H1 (cell line): ENCODE data around the gene TRIM9. TPM values are rescaled to one million over a fixed set of nuclear protein-coding genes. Genes with fewer than 3 reads are reported as not detected.

Source experiments
- CTCF ChIA-PET: fragments of 300-600 bp; sonication (Branson Sonifier 250); formaldehyde crosslinking; loops from one replicate; lab custom pipeline; 2021; ENCODE audit not compliant: partially characterized antibody; lab: Charles Lee
- POLR2A ChIA-PET: fragments of 300-600 bp; sonication (Branson Sonifier 250); formaldehyde crosslinking; loops from one replicate; lab custom pipeline; 2021; ENCODE audit warnings: inconsistent platforms; ENCODE audit not compliant: partially characterized antibody; lab: Charles Lee
- DNase-seq, 2 experiments: peaks; one replicate each; pipeline versions ENCODE4 v3.0.0 to v3.0.0-alpha.2; 2010 to 2022; ENCODE audit warnings: low spot score in 2 of 2, low read depth in 1 of 2, mixed read lengths in 1 of 2
- FAIRE-seq: peaks from 2 replicates; lab custom pipeline; 2011; peaks lifted over from hg19 to GRCh38; lab: Jason Lieb, UNC
- H2AFZ ChIP-seq: 2 replicates; pipeline ENCODE4 v1.8.1; 2012; ENCODE audit warnings: low read length, inconsistent platforms
- H2AK5ac ChIP-seq: 2 replicates; pipeline ENCODE4 v1.6.1; 2013; ENCODE audit warnings: low read depth, low read length
- H2BK120ac ChIP-seq: replicated peaks from 2 replicates; pipeline ENCODE3; 2013; ENCODE audit warnings: low read depth, low read length, inconsistent platforms
- H2BK12ac ChIP-seq: 2 replicates; pipeline ENCODE4 v1.6.1; 2013; ENCODE audit warnings: low read depth, low read length
- H2BK15ac ChIP-seq: 2 replicates; pipeline ENCODE4 v1.6.1; 2013; ENCODE audit warnings: low read length
- H2BK20ac ChIP-seq: 2 replicates; pipeline ENCODE4 v1.6.1; 2013; ENCODE audit warnings: low read length
- H2BK5ac ChIP-seq: 2 replicates; pipeline ENCODE4 v1.6.1; 2013; ENCODE audit warnings: low read depth, low read length
- H3K14ac ChIP-seq: 2 replicates; pipeline ENCODE4 v1.6.1; 2013; ENCODE audit warnings: inconsistent platforms; ENCODE audit not compliant: insufficient read length
- H3K18ac ChIP-seq: 2 replicates; pipeline ENCODE4 v1.6.1; 2013; ENCODE audit warnings: low read length; ENCODE audit errors: extremely low read depth
- H3K23ac ChIP-seq: 2 replicates; pipeline ENCODE4 v1.6.1; 2013; ENCODE audit warnings: inconsistent platforms; ENCODE audit not compliant: insufficient read length
- H3K23me2 ChIP-seq: 2 replicates; pipeline ENCODE4 v1.6.1; 2013; ENCODE audit warnings: low read depth, low read length
- H3K27ac ChIP-seq: 2 replicates; pipeline ENCODE4 v1.6.1; 2011; ENCODE audit warnings: low read depth, low read length, inconsistent platforms
- H3K27me3 ChIP-seq, 4 experiments: replicated peaks in 1 of 4; 1 replicate in 1 of 4; 2 replicates in 3 of 4; pipeline versions ENCODE4 v1.6.1 to v1.8.1; 2011 to 2013; ENCODE audit warnings: low read length in 3 of 4, mild to moderate bottlenecking in 3 of 4, inconsistent platforms in 2 of 4, mixed read lengths in 2 of 4, moderate library complexity in 1 of 4; ENCODE audit not compliant: control insufficient read depth in 3 of 4, insufficient read depth in 3 of 4; ENCODE audit errors: extremely low read depth in 1 of 4
- H3K36me3 ChIP-seq, 4 experiments: 2 replicates each; pipeline versions ENCODE4 v1.6.1 to v1.8.1; 2011 to 2013; ENCODE audit warnings: mild to moderate bottlenecking in 4 of 4, low read length in 3 of 4, moderate library complexity in 2 of 4, control low read depth in 1 of 4, inconsistent platforms in 1 of 4; ENCODE audit not compliant: insufficient read depth in 4 of 4, control insufficient read depth in 2 of 4
- H3K4ac ChIP-seq: replicated peaks from 2 replicates; pipeline ENCODE3; 2013; ENCODE audit warnings: low read length, low read depth, mixed read lengths, inconsistent platforms; ENCODE audit not compliant: insufficient read length
- H3K4me1 ChIP-seq, 4 experiments: replicated peaks in 1 of 4; 1 replicate in 1 of 4; 2 replicates in 3 of 4; pipeline versions ENCODE4 v1.6.1 to v1.8.1; 2011 to 2013; ENCODE audit warnings: low read length in 3 of 4, inconsistent platforms in 2 of 4, mixed read lengths in 1 of 4; ENCODE audit not compliant: insufficient read depth in 4 of 4, control insufficient read depth in 3 of 4
- H3K4me2 ChIP-seq, 2 experiments: 2 replicates each; pipeline versions ENCODE4 v1.6.1 to v1.8.1; 2011 to 2013; ENCODE audit warnings: low read depth in 2 of 2, low read length in 2 of 2, control low read depth in 1 of 2, inconsistent platforms in 1 of 2, mild to moderate bottlenecking in 1 of 2; ENCODE audit not compliant: insufficient read depth in 1 of 2
- H3K4me3 ChIP-seq, 4 experiments: fragments of 200-600, 300-600 bp in 1 of 4; sonication (generic), shearing (Covaris generic), sonication (Bioruptor Twin) in 1 of 4; 2 replicates each; pipeline versions ENCODE4 v1.5.1 to v1.8.1; 2011 to 2016; ENCODE audit warnings: low read length in 4 of 4, low read depth in 3 of 4, control low read depth in 2 of 4, inconsistent platforms in 2 of 4, mild to moderate bottlenecking in 2 of 4, mixed read lengths in 1 of 4, moderate library complexity in 1 of 4; ENCODE audit not compliant: insufficient read depth in 2 of 4; ENCODE audit errors: extremely low read depth in 1 of 4
- H3K56ac ChIP-seq: replicated peaks from 2 replicates; pipeline ENCODE3; 2013; ENCODE audit warnings: low read depth, mild to moderate bottlenecking, mixed read lengths, low read length, inconsistent platforms; ENCODE audit not compliant: insufficient read length
- H3K79me1 ChIP-seq: 2 replicates; pipeline ENCODE4 v1.6.1; 2013; ENCODE audit warnings: low read depth, low read length, control low read depth
- H3K79me2 ChIP-seq, 2 experiments: 2 replicates each; pipeline versions ENCODE4 v1.6.1 to v1.8.1; 2012 to 2013; ENCODE audit warnings: low read length in 2 of 2, mild to moderate bottlenecking in 2 of 2, inconsistent platforms in 1 of 2; ENCODE audit not compliant: insufficient read depth in 2 of 2, control insufficient read depth in 1 of 2
- H3K9ac ChIP-seq, 4 experiments: replicated peaks in 1 of 4; 1 replicate in 1 of 4; 2 replicates in 3 of 4; pipeline versions ENCODE4 v1.6.1 to v1.8.1; 2011 to 2013; ENCODE audit warnings: low read depth in 3 of 4, low read length in 3 of 4, control low read depth in 2 of 4, mild to moderate bottlenecking in 2 of 4, moderate library complexity in 2 of 4, inconsistent platforms in 1 of 4; ENCODE audit errors: extremely low read depth in 1 of 4
- H3K9me3 ChIP-seq, 2 experiments: 2 replicates each; pipeline versions ENCODE4 v1.6.1 to v1.8.1; 2012 to 2013; ENCODE audit warnings: mild to moderate bottlenecking in 2 of 2, moderate library complexity in 2 of 2, control low read depth in 1 of 2, inconsistent platforms in 1 of 2, low read depth in 1 of 2, low read length in 1 of 2, mixed read lengths in 1 of 2; ENCODE audit not compliant: insufficient read depth in 2 of 2
- H4K20me1 ChIP-seq, 2 experiments: replicated peaks in 1 of 2; 2 replicates each; pipeline versions ENCODE3 to v1.8.1; 2011 to 2013; ENCODE audit warnings: inconsistent platforms in 2 of 2, low read length in 2 of 2, mild to moderate bottlenecking in 1 of 2; ENCODE audit not compliant: insufficient read depth in 2 of 2, control insufficient read depth in 1 of 2
- H4K5ac ChIP-seq: 2 replicates; pipeline ENCODE4 v1.6.1; 2013; ENCODE audit warnings: low read length, low read depth, mixed read lengths, inconsistent platforms; ENCODE audit not compliant: insufficient read length
- H4K8ac ChIP-seq: 2 replicates; pipeline ENCODE4 v1.8.0; 2013; ENCODE audit warnings: mild to moderate bottlenecking, moderate library complexity, low read length, inconsistent platforms; ENCODE audit not compliant: insufficient read depth; ENCODE audit errors: extremely low read depth
- H4K91ac ChIP-seq: replicated peaks from 2 replicates; pipeline ENCODE3; 2013; ENCODE audit warnings: low read length, mixed read lengths, inconsistent platforms; ENCODE audit not compliant: insufficient read length
- SIRT6 ChIP-seq: IDR thresholded peaks from one replicate; pipeline ENCODE4 v1.7.1; 2012; ENCODE audit warnings: low read length, inconsistent platforms
- SRF ChIP-seq: IDR thresholded peaks from 2 replicates; pipeline ENCODE4 v1.6.1; 2011; ENCODE audit warnings: mild to moderate bottlenecking, low read depth, low read length, moderate library complexity
- WGBS, 2 experiments: shearing (Covaris generic) in 1 of 2; methylation state at CpG; one replicate each; pipeline versions ENCODE4 v1.1.6 to v1.1.7; 2013 to 2015; ENCODE audit warnings: low lambda C conversion rate in 2 of 2, mixed read lengths in 2 of 2, inconsistent platforms in 1 of 2, low coverage in 1 of 2, missing lambda C conversion rate in 1 of 2; ENCODE audit not compliant: insufficient replicate concordance in 2 of 2, insufficient coverage in 1 of 2, insufficient read length in 1 of 2; ENCODE audit errors: extremely low coverage in 1 of 2, missing lambda C conversion rate in 1 of 2; 5-methylcytosine and 5-hydroxymethylcytosine counted together
- polyA plus RNA-seq, 7 experiments: library from polyadenylated mRNA; depleted of rRNA in 3 of 7; stranded (reverse) in 5 of 7; unstranded in 2 of 7; fragments of >200 nt in 5 of 7; fragments of 200-250 nt in 2 of 7; gene quantifications; 1 replicate in 5 of 7; 2 replicates in 1 of 7; 4 replicates in 1 of 7; pipeline versions ENCODE4 v1.2.1 to v1.2.3, GENCODE V29; 2011 to 2013; ENCODE audit warnings: missing spikeins in 2 of 7, mixed read lengths in 2 of 7
- total RNA-seq: library from RNA; stranded (reverse); fragmentation: NEBNext Ultra II Directional; extraction: Animal tissue kit (Norgen Biotek cat#: 25700); gene quantifications from 2 replicates; pipeline ENCODE4 v1.2.1, GENCODE V29; 2021

Gene TRIM9
- total and polyA plus RNA-seq, 2 of the 8 experiments (the other 6 are each of a cell fraction or from before 2014, with no cell fraction given) = 2.7 to 5.4 TPM

GRCh38 chr14:50936016-50936340, 158.9 kb downstream of the TRIM9 start:
- Histone ChIP-seq H3K36me3 (peaks cover 0 to 16% (median 7%) of the 10 kb centered on the region in 4 experiments; a peak in 6 of 8 replicates), H2AK5ac (no peak overlapping the region), H3K27me3 (no peaks in the 10 kb centered on the region), H4K20me1 (no peaks in the 10 kb centered on the region), H3K4ac (no peak overlapping the region), H3K4me1 (no peaks in the 10 kb centered on the region), H4K8ac (no peak overlapping the region), H2BK15ac (no peak overlapping the region), H4K5ac (no peak overlapping the region), H3K18ac (no peak overlapping the region), H3K79me1 (no peaks in the 10 kb centered on the region), H3K14ac (no peak overlapping the region), H3K23ac (no peak overlapping the region), H3K27ac (no peak overlapping the region), H3K56ac (no peak overlapping the region), H3K4me2 (no peak overlapping the region), H2BK5ac (no peak overlapping the region), H3K9ac (no peak overlapping the region), H2BK120ac (no peak overlapping the region), H3K79me2 (no peaks in the 10 kb centered on the region), H3K9me3 (no peaks in the 10 kb centered on the region), H4K91ac (no peak overlapping the region), H2BK12ac (no peak overlapping the region), H3K4me3 (no peak overlapping the region), H2AFZ (no peak overlapping the region), H2BK20ac (no peak overlapping the region), H3K23me2 (no peaks in the 10 kb centered on the region)
- CTCF ChIA-PET = interaction anchor here (1.1 to 2.2 kb wide), 5 partner anchors 9 to 76 kb away, joined by 3 to 5 read pairs (median 4); partner anchors contain the start of gene PYGL
- TF ChIP-seq SRF (no peak), SIRT6 (no peak)
- POLR2A ChIA-PET = interaction anchor here (1.0 to 1.2 kb wide), 2 partner anchors 31 to 60 kb away, joined by 3 read pairs; no protein-coding TSS in a partner anchor
- FAIRE-seq = no peak
- WGBS, 2 experiments = 46% methylated on average over 2 of the region's 2 CpGs; no CpG with 5 or more reads in 1 of the 2 experiments
- no peak for DNase-seq
